NT2/D1 (cell line): ENCODE measurements around the gene APBA2.
"Not testable (repeated sequence)": the region's sequence is repeated elsewhere in the genome, so short reads cannot be mapped to it uniquely, and the experiment has no call there.

ENCODE experiments used
- DNase-seq: peaks from one replicate; pipeline ENCODE4 v3.0.0-alpha.2; 2011; ENCODE audit warnings: low read depth, low spot score
- H3K27me3 ChIP-seq: 2 replicates; pipeline ENCODE4 v1.6.0; 2011; ENCODE audit warnings: mild to moderate bottlenecking; ENCODE audit not compliant: insufficient read length, insufficient read depth
- H3K36me3 ChIP-seq: 2 replicates; pipeline ENCODE4 v1.6.1; 2011; ENCODE audit warnings: mild to moderate bottlenecking, low read length, mixed read lengths; ENCODE audit not compliant: insufficient read depth, insufficient read length
- H3K4me1 ChIP-seq: 2 replicates; pipeline ENCODE4 v1.5.1; 2011; ENCODE audit not compliant: insufficient read depth, insufficient read length
- H3K4me3 ChIP-seq: 2 replicates; pipeline ENCODE4 v1.5.1; 2011; ENCODE audit warnings: low read depth; ENCODE audit not compliant: insufficient read length
- H3K9ac ChIP-seq: 2 replicates; pipeline ENCODE4 v1.6.0; 2011; ENCODE audit warnings: low read depth; ENCODE audit not compliant: insufficient read length
- H3K9me3 ChIP-seq: 2 replicates; pipeline ENCODE4 v1.5.1; 2011; ENCODE audit warnings: mild to moderate bottlenecking, low read length; ENCODE audit not compliant: insufficient read depth
- SUZ12 ChIP-seq: IDR thresholded peaks from 2 replicates; pipeline ENCODE4 v1.6.1; 2011; ENCODE audit not compliant: insufficient read length, insufficient read depth; ENCODE audit errors: extremely low read depth
- YY1 ChIP-seq: IDR thresholded peaks from 2 replicates; pipeline ENCODE4 v1.6.1; 2011; ENCODE audit not compliant: insufficient read length, insufficient read depth
- ZNF274 ChIP-seq: IDR thresholded peaks from 2 replicates; pipeline ENCODE4 v1.6.1; 2011; ENCODE audit warnings: mild to moderate bottlenecking, low read depth, low read length

Gene APBA2

GRCh38 chr15:29021857-29022256, 136.1 kb downstream of the APBA2 start:
- DNase-seq, result no peak
- TF ChIP-seq ZNF274 (no peak), SUZ12 (no peak), YY1 (no peak)
- Histone ChIP-seq H3K4me1 (peaks cover 2% of the 10 kb centered on the region), H3K9me3 (no peaks in the 10 kb centered on the region), H3K9ac (no peak overlapping the region), H3K27me3 (no peaks in the 10 kb centered on the region), H3K36me3 (no peaks in the 10 kb centered on the region), H3K4me3 (no peak overlapping the region)

- Histone ChIP-seq H3K9ac (no peak overlapping the region), H3K27me3 (no peaks in the 10 kb centered on the region), H3K36me3 (no peaks in the 10 kb centered on the region), H3K4me3 (no peak overlapping the region), H3K4me1 (no peaks in the 10 kb centered on the region), H3K9me3 (no peaks in the 10 kb centered on the region)
- TF ChIP-seq YY1 (no peak), SUZ12 (no peak), ZNF274 (no peak)
- no peak for DNase-seq
Measured at GRCh38 chr15:29024662-29025061, 138.9 kb downstream of the APBA2 start.

GRCh38 chr15:29025411-29025810, 139.6 kb downstream of the APBA2 start:
- H3K9ac ChIP-seq, result not testable (repeated sequence)

GRCh38 chr15:29028158-29028557, 142.4 kb downstream of the APBA2 start:
- DNase-seq, result not testable (repeated sequence)

More at GRCh38 chr15:29025411-29025810, 139.6 kb downstream of the APBA2 start:
- not testable (repeated sequence) for H3K4me3 ChIP-seq, DNase-seq, H3K27me3 ChIP-seq, H3K9me3 ChIP-seq, H3K36me3 ChIP-seq, H3K4me1 ChIP-seq

GRCh38 chr15:29029651-29030195, 143.9 kb downstream of the APBA2 start:
- no peaks in the 10 kb centered on the region for H3K27me3 ChIP-seq
- TF ChIP-seq ZNF274 (no peak), SUZ12 (no peak), YY1 (no peak)
- H3K9ac ChIP-seq, result no peak overlapping the region

More at GRCh38 chr15:29028158-29028557, 142.4 kb downstream of the APBA2 start:
- H3K4me1 ChIP-seq, H3K9me3 ChIP-seq, H3K27me3 ChIP-seq, H3K4me3 ChIP-seq, H3K9ac ChIP-seq, H3K36me3 ChIP-seq: not testable (repeated sequence)

GRCh38 chr15:29031502-29032228, 145.9 kb downstream of the APBA2 start:
- Histone ChIP-seq H3K4me1 (peaks cover 9% of the 10 kb centered on the region), H3K9me3 (no peaks in the 10 kb centered on the region), H3K9ac (no peak overlapping the region), H3K4me3 (no peak overlapping the region), H3K36me3 (no peaks in the 10 kb centered on the region), H3K27me3 (no peaks in the 10 kb centered on the region)
- no peak for DNase-seq
- TF ChIP-seq SUZ12, result no peak
- no peak for TF ChIP-seq YY1
- TF ChIP-seq ZNF274, result no peak

More at GRCh38 chr15:29029651-29030195, 143.9 kb downstream of the APBA2 start:
- Histone ChIP-seq H3K9me3 (no peaks in the 10 kb centered on the region), H3K4me3 (no peak overlapping the region), H3K4me1 (no peaks in the 10 kb centered on the region), H3K36me3 (no peaks in the 10 kb centered on the region)
- no peak for DNase-seq

GRCh38 chr15:29032229-29032625, 146.5 kb downstream of the APBA2 start:
- Histone ChIP-seq H3K4me1 (peaks cover 9% of the 10 kb centered on the region), H3K36me3 (no peaks in the 10 kb centered on the region), H3K4me3 (no peak overlapping the region), H3K27me3 (no peaks in the 10 kb centered on the region), H3K9ac (no peak overlapping the region), H3K9me3 (no peaks in the 10 kb centered on the region)
- DNase-seq, result no peak
- TF ChIP-seq YY1, result no peak
- TF ChIP-seq SUZ12, result no peak
- no peak for TF ChIP-seq ZNF274
